HG02588 (cell line): ENCODE measurements around the gene FOXP1.
A peak's percentile ranks its signal among the peaks of the same experiment; 100 is the strongest.
"Not testable (repeated sequence)": the region's sequence is repeated elsewhere in the genome, so short reads cannot be mapped to it uniquely, and the experiment has no call there.

Source experiments
- ATAC-seq: cut with Tn5 transposase; IDR thresholded peaks from one replicate; pipeline ENCODE4 v1.9.1; 2021; ENCODE audit warnings: mild to moderate bottlenecking, moderate library complexity; ENCODE audit not compliant: unreplicated experiment

Gene FOXP1

DNA sequence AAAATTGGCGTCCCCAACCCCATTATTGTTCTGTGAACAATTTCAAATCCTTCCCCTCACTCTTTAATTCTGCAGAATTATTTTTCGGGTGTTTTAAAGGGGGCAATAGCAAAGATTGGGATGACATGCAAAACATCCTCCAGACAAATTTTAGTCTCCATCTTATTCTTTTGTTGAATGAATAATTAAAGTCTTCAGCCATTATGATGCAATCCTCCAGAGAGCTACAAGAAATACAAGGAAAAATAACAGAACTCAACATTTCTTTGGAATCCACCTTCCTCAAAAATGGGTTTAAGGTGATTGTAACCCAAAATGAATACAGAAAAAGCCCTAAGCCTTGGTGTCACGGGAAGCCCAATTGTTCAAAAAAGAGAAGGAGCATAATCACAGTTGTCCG, 49.9 kb downstream of the FOXP1 start:
- ATAC-seq, result no peak

DNA sequence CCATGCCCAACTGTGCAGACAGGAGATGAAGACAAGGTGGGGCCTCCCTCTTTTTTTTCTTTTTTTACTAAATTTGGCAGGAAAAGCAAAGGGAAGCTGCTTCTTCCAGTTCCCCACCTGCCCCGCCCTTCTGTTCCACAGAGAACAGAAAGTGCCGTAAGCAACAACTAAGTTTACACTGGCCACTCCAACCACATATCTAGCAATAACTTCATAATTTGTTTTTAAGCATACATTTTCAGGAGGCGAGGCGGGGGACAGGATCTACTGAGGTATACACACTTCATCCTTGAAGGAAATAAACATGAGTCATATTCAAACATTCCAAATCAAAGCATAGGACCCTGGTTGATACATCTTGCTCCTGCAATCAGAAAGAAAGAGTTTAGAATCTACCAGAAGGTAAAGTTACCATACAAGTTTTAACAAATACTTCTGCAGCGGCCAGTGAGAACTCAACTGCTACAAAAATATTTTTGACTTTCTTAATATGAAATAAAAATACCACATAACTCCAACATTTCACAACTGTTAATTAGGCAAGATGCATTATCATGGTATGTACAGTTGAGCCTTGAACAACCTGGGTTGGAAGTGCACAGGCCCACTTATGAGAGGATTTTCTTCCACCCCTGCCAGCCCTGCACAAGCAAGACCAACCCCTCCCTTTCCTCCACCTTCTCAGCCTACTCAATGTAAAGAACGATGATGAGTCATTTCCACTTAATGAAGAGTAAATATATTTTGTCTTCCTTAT, 50.7 kb downstream of the FOXP1 start:
- ATAC-seq, result no peak

DNA sequence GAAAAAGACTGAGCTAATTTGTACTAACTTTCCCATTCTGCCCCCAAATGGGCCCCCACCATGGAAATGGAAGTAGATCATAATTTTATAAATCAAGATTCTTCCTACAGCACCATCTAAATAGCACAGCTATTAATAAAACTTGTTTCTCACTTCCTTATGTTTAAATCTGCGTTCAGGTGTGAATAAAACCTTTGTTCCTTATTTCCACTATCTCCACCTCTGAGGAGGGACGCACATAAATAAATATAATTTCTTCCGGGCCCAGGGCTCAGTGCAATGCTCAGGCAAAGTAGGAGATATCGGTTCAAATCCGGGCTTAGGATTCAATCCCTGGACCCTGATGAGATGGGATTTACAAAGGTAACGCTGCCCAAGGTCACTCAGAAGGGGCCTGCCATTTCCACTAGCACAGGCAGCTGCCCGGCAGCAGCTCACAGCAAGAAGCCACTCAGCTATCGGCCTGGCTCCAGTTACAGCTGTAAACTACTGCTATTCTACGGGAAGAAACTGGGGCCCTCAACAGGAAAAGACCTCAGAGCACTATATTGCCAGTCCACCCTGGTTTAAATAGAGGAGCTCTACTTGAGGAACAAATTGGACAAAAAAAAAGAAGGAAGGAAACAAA, 52.5 kb downstream of the FOXP1 start:
- no peak for ATAC-seq

DNA sequence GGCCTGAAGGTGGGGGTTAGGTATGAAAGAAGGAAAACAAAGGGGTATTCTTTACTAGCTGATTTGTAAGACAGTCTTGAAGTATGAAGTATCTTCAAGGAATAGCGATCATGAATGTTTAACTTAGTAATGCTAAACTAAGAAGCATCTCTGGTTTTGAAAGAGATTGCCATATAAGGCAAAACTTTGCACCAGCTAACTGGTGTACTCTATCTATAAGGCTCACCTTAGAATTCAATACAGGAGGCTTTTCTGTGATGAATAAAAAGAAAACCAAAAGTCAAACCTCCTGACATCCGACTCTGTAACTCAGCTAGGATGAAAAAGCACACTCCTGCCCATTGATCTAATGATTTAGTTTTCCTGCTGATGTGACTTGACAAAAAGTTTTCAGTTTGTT, 54.7 kb downstream of the FOXP1 start:
- ATAC-seq, result peak; percentile 37

DNA sequence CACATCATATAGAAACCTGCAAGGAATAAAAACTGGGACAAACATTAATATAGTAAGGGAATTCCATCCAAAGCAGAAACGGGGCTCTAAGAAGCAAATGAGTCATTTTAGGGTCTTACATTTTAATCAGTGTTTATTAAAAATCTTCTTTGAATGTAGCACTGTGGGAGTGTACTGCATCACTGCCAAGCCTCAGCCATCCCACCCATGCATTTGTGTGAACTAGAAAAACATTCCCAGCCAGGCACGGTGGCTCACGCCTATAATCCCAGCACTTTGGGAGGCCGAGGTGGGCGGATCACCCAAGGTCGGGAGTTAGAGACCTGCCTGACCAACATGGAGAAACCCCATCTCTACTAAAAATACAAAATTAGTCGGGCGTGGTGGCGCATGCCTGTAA, 57.1 kb downstream of the FOXP1 start:
- ATAC-seq, result not testable (repeated sequence)

DNA sequence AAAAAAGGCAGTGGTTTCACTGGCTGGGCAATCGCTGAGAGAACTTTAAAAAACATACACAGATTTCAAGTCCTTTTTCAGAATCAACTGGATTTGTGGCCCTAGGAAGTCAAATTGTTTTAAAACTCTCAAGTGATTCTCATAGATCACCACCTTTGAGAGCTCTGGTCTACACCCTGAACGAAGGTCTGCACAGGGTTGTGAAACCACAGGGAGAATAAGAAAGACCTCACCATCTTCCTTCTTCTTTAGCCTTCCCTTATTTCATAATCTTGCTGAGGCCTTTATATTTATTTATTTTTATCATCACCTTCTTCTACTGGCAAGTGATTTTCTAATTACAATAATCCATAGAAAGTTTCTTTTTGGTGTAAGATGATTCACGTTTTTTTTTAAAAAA, 58.1 kb downstream of the FOXP1 start:
- no peak for ATAC-seq

DNA sequence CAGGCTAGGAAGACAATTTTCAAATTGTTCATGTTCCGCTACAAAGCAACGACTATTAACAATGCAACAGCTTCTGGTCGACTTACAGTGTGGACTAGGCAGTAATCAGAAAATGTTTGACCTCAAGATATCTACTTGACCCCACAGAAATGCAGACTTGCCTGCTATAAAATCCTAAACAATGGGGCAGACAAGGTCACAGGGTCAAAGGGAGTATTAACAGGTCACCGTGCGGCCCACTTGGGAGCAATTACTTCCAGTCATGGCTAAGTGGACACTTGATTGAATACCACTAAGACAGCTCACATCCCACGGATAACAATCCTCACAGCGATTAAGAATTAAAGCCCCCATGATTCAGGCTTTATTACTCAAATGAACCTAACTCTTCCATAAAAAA, 58.9 kb downstream of the FOXP1 start:
- ATAC-seq, result no peak

DNA sequence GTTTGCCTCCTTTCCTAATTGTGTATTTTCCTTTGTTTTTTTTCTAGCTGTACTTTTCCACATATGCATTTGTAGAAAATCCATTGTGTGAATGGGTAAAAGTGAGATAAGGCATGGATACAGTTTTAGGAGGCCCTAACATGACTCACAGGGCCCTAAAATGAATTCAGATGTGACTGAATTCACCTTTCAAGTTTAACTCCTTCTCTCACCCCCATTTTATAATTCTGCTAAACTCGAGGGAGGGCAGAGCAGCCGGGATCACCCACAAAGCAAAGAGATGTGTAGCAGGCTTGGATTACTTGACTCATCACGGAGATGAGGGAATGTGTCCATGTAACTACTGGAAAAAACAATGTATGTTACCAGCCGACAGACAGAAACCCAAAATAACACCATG, 59.9 kb downstream of the FOXP1 start:
- no peak for ATAC-seq

DNA sequence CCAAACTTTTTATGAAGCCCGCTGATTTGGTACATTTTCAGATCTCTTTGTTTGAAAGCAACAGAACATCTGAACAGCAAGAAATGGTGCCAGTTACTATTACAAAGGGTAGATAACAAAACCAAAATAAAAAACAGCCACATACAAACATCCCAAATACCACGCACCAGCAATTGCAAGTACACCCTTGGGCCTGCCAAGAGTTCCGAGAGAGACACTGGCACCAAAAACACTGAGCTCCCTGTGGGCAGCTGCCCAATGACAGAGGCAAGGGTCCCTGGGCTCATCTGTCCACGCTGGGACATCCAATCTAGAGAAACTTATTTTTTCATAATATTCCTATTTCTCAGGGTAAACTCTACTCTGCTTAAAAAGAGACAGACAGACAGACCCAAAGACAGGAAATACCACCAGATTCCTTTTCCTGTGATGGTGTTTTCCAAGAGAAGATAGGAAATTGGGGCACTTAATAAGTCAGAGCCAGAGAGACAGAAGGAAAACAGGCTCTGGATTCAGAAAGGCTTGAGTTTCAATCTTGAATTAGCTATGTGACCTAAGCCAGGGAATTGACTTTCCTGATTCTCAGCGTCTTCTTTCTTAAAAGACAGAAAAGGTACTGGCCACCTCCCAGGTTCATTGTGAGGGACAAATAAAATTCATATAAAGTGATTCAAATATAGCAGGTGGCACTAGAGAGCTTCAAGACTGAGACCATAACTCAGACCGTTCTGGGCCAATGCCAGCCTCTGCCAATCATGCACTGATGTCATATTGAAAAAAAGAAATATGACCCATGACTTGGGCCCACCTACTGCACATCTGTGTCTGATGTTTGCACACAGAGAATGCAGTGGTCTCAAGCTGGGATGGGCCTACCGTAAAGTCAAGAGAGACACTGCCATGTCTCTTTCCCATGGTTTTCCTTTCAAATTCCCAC, 61.3 kb downstream of the FOXP1 start:
- ATAC-seq, result no peak

DNA sequence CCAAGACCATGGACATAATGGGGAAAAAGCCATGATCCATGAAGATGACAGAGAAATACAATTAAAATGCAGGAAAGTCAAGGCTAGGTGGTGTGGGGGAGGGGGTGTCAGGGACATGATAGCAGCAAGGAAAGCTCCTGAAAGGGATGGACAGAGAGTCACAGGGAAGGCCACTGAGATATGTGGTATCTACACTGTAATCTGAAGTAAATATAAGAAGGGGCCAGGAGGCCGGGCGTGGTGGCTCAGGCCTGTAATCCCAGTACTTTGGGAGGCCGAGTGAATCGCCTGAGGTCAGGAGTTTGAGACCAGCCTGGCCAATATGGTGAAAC, 62.5 kb downstream of the FOXP1 start:
- no peak for ATAC-seq

DNA sequence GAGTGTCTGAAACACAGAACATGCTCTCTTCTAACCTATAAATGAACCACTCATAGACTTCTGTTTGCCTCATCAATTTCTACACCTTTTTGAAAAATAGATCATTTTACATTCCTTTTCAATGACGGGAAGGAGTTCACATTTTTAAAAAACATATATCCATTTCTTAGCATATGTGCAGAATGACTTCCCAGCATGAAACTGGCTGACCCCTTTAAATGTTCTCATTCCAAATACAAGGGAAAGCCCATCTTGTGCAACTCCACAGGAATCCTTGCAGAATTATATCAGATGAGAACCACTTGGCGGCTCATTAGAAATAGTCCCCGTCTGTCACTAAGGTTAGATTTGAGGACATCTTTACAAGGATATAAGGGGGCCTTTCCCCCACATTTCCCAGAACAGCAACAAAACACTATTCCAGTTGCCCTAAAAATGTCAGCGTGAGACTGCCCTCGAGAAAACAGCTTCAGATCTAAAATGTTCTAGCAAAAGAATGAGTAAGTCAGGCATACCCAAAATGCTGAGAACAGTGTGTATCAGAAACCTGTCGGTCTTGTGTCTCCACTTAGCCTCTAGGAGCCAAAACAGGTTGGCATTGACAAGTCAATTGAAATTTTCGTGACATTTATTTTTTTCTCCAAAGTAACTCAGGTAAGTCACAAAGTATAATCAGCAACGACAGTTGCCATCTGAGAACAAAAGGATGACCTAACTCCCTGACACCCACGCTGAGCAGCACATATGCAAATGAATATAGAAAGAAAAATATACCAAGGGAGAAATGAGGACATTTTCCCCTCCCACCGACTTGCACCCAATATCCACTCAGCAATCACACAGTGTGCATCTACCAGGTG, 63.1 kb downstream of the FOXP1 start:
- ATAC-seq, result no peak

DNA sequence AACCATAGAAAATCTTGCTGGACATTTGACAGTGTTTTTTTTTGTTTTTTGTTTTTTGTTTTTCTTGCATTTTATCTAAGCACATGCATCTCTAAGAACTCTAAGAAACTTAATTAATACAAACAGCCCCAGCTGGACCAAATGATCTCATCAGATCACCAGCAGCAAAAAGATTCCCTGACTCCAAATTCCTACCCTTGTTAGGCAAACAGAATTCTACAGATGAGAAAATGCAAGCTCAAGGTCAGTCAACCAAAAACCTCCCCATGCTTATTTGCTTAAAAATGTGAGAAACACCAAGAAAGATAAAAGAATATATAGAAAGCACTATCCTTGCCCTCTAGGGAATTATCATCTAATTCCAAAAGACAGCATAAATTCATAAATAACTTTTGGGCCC, 65.4 kb downstream of the FOXP1 start:
- ATAC-seq, result no peak

DNA sequence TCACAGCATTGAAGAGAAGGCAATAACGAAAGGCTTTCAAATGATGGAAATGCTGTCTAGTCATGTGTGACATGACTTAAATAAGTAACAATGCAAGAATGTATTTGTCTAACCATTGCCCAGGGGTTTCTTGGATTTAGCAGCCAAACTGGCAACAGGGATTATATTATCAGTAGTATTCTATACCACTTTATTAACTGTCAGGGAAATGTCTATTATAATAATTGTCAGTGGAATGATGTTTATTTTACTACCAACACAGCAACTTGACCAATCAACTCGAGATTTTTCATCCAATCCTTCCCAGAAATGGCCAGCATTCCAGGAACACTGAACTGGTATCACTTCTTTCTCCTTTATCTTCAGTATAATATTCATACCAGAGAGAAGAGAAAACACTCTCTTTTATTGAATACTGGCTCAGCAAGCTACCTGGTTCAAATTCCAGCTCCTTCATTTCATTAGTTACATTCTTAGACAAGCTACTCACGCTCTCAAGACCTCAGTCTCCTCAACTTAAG, 66.2 kb downstream of the FOXP1 start:
- no peak for ATAC-seq

DNA sequence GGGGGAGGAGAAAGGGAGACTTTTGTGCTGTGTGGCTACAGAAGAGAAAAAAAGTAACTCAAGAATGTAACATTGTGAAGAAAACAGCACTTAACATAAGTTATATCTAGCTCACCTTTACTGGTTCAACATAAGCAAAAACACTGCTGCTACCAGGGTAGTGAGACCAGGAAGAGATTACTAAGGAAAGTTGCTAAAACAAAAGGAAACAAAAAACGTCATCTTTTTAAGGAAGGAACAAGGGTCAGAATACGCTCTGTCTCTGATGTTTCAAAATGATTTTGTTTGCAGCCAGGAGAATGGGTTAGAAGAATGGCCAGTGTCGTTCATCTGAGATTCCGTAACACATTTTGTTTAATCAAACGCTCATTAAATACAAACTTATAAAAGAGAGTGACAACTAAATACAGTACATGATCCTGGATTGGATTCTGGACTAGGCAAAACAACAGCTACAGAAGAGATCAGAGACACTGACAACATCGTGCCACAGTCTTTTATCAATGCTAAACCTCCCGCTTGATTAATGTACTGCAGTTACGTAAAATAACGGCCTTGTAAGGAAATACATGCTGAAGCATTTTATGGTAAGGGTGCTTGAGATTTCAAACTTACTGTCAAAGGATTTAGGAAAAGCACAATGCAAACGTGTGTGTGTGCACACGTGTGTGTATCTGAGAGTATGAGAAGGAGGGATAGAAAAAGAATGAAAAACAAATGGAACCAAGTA, 67.7 kb downstream of the FOXP1 start:
- ATAC-seq, result no peak

DNA sequence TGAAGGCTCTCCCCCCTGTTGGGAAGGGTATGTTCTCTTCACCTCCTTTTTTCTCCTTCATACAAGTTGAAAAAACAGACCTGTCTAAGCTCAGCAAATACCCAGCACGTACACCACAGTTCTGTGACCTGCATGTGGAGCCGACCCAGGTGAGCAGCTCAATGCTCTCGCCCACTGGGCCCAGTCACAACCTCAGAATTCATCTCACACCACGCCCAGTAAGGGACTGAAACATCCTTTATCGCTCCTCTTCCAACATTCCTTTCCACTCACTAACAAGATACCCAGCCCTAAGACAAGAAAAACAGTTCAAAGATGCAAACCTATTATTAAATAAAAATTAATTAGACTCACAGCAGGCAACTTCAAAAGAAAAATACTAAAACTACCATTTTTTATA, 68.9 kb downstream of the FOXP1 start:
- no peak for ATAC-seq

DNA sequence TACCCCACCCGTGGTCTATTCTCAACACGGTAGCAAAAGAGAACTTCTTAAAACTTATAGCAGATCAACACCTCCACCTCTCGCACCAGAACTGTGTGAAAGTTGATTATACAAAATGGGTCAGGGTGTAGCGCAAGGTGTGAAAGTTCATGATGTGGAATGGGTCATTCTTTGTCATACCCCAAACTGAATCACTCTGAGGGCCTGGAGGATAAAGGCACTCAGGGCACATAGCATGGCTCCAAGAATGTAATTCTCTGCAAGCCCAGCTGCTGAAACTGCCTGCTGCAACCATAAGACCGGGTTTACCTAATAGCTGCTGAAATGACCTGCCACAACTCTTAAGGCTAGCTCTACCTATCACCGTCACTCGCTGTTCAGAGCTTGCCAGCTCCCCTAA, 70.0 kb downstream of the FOXP1 start:
- ATAC-seq, result no peak

DNA sequence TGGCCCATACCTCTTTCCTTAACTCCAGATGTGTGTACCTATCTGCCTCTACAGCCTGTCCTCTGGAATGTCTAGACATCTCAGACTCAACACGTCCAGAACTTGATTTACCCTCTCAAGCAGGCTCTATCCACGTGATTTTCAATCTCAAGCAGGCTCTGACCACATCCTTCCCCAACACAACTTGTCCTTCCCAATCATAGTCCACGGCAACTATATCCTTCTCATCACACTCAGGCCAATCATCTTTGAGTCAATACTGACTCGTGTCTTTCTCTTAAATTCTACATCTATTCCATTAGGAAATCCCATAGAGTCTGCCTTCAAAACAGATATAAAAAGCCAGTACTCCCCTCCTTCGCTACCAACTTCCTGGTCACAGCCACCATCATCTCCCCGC, 70.4 kb downstream of the FOXP1 start:
- no peak for ATAC-seq

DNA sequence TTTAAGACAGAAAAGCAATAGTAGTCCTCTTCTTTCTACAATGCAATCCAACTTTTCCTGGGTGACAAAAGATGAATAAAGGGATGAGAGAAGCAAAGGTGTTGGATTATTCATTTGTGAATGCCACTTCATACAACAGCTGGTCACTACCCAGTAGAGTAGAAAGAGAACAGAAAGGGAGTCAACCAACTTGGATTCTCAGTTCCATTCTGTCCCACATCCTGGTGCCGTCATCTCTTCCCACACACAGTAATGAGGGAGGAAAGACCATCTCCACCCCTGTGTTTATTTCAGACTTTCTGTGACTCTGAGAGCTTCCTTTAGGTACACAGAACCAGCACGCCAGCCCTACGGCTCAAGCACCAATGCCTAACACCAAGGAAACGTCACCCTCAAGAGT, 71.0 kb downstream of the FOXP1 start:
- ATAC-seq, result no peak

DNA sequence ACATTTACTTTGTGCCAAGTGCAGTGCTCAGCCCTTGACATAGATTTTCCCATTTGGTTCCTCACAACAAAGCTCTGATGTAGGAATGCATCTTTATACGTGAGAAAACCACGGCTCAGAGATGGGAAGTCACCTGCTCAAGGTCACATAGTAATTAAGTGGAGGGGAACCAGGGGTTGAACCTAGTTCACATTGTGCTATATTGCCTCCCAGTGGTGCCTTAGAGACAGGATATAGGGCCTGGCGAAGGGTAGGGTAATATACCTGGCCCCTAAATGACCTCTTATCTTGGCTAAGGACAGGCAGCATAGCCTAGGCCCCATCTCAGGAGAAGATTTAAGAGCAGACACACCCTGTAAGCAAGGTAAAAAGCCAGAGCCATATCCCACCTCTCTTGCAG, 71.5 kb downstream of the FOXP1 start:
- no peak for ATAC-seq

DNA sequence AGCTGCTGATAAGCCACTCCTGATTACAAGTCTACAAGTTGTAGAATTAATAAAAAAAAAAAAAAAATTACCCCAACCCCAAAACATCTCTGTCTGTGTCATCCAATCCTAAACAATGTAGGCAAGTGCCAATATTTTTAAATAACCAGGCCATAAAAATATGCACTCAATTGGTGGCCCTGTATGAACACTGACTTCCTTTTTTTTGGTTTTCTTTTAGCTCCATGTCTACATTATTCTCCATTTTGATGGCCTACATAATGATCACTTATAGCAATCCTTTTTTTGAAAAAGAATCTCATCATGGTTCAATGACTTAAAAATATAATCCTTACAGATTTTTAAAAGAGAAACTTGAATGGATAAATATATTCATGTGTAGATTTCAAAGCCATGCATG, 72.1 kb downstream of the FOXP1 start:
- no peak for ATAC-seq
